T-helper 2 cell treated with Interferon-gamma antibody and Interleukin-4, amounts not matched to agents 5 μg/mL and 100 μg/mL, for 36 hours (primary cell): ENCODE data around the gene ABCB8.

Experiments
- DNase-seq: peaks from one replicate; pipeline ENCODE4 v3.0.0; 2021; ENCODE audit warnings: low spot score
- H3K27ac Mint-ChIP-seq: one replicate; pipeline ENCODE4 v1.8.0; 2021; ENCODE audit warnings: mild to moderate bottlenecking, mixed read lengths
- H3K27me3 Mint-ChIP-seq: one replicate; pipeline ENCODE4 v1.8.0; 2021; ENCODE audit warnings: low read depth, mixed read lengths
- H3K36me3 Mint-ChIP-seq: one replicate; pipeline ENCODE4 v1.8.0; 2021; ENCODE audit warnings: low read depth, mixed read lengths
- H3K4me1 Mint-ChIP-seq: one replicate; pipeline ENCODE4 v1.8.0; 2021; ENCODE audit warnings: low read depth, mixed read lengths
- H3K4me3 Mint-ChIP-seq: one replicate; pipeline ENCODE4 v1.8.0; 2022; ENCODE audit warnings: mild to moderate bottlenecking, moderate library complexity, mixed read lengths
- H3K9me3 Mint-ChIP-seq: one replicate; pipeline ENCODE4 v1.8.0; 2021; ENCODE audit warnings: mixed read lengths

The ABCB8 gene

DNA sequence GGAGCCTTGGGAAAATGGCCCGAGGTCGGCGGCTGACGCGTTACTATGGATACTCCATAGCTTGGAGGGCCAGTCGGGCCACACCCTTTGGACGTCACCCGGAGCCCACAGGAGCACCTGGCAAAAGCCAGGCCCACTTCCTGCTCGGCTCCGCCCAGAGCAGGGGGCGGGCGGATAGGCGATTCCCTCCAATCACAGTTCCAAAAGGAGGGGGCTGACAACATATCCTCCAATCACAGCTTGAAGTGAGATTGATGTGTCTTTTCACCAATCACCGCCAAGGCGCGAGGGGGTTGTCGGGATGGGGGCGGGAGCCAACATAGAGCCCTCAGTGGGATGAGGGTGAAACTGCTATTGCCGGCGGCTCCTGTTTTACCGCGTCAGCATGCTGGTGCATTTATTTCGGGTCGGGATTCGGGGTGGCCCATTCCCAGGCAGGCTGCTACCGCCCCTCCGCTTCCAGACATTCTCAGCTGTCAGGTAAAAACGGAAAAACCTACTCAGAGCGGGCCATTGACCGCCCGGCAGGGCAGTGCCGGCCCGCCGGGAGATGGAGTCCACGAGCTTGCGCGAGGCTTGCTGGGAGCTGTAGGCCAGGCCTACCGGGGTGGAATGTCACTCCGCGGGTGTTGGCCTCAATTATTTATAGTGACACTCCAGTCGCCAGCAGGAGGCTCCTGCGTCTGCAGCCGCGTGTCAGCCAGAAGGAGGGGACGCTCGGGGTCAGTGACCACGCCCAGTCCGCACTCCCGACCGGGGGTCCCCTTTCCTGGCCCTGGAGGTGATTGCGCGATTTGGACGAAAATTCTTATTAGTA is at the start of gene ABCB8:
TSS of gene ABCB8 (plus strand) at position 320 of the 817 bp plus-strand sequence. CDS start at position 386, 66 bp downstream.
- Mint-ChIP-seq H3K27me3 (peaks cover 3% of the 10 kb centered on the region), H3K4me3 (peak within 1 kb of the TSS; percentile 96), H3K27ac (peak within 1 kb of the TSS; percentile 96), H3K4me1 (peaks cover 17% of the 10 kb centered on the region), H3K36me3 (peaks cover 2% of the 10 kb centered on the region), H3K9me3 (no peaks in the 10 kb centered on the region)
- DNase-seq: peak; percentile 97

DNA sequence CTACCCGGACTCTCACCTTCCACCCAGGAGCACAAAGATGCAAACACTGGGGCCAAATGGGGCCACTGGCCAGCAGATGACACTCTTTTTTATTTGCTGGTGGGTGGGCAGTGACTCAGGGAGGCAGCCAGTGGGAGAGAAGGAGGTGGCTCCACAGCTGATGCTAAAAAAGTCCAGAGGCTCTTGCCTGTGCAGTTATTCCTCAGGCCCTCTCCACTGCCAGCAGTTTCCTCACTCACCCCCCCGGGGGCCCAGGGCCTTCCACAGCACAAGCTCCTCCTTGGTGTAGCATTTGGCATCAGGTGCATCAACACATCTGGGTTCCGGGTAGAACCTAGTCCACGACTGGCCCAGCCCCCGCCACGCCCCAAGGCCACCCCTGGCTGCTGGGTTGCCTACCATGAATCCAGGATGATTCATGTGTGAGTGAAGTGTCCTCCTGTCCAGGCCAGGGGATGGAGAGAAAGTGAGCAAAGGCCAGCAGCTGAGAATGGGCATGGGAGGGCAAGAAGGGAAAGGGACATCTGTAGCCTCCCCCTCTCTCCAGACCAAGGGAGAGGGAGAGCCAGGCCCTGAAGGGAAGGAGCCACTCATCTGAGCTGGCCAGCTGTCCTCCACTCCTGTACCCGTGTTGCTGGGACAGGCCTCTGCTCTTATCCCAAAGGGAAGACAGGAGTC is 48.4 kb upstream of the ABCB8 start:
- peaks cover 13% of the 10 kb centered on the region for H3K4me1 Mint-ChIP-seq
- peaks cover 77% of the 10 kb centered on the region for H3K27me3 Mint-ChIP-seq
- no peak overlapping the region for H3K4me3 Mint-ChIP-seq

DNA sequence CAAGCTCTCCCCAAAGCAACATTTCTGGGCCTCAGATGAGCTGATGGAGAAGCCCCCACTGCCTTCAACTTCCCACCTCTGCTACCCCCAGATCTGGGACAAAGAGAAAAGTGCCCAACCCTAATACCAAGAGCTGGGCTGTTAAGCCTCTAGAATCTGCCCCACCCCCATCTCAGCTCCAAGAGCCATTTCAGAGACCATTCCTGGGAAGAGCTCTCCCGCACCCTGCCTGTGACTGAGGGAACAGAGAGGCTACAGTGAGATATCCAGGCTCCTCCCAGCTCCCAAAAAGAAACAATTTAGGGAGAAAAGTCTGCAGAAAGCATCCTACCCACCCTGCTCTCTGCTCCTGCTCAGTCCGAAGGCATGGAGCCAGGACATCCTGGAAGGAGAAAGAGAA is 47.6 kb upstream of the ABCB8 start:
- peaks cover 9% of the 10 kb centered on the region for H3K4me1 Mint-ChIP-seq
- no peaks in the 10 kb centered on the region for H3K36me3 Mint-ChIP-seq
- no peak overlapping the region for H3K4me3 Mint-ChIP-seq
- no peak overlapping the region for H3K27ac Mint-ChIP-seq
- DNase-seq: no peak
- no peaks in the 10 kb centered on the region for H3K9me3 Mint-ChIP-seq
- H3K27me3 Mint-ChIP-seq: peaks cover 76% of the 10 kb centered on the region

More for the DNA sequence above, 48.4 kb upstream of the ABCB8 start:
- Mint-ChIP-seq H3K36me3 (no peaks in the 10 kb centered on the region), H3K9me3 (no peaks in the 10 kb centered on the region), H3K27ac (no peak overlapping the region)
- DNase-seq: no peak

DNA sequence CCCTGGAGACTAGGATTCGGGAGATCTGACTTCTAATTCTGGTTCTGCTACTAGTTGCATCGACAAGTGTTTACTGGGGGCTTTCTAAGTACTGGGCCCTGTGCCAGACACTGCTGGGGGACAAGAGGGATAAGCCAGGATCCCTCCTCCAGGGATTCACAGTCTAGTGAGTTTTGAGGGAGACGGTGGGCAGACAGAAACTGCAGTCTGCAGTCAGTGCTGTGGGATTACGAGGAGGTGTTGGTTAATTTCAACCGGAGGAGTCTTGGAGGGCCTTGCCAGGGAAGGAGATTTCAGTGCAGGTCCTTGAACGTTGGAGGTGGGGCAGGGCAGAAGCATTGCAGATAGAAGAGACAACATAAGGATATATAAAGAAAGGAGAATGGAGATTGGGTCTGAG is 46.6 kb upstream of the ABCB8 start:
- H3K36me3 Mint-ChIP-seq: no peaks in the 10 kb centered on the region
- peaks cover 76% of the 10 kb centered on the region for H3K27me3 Mint-ChIP-seq
- no peak overlapping the region for H3K27ac Mint-ChIP-seq
- peaks cover 14% of the 10 kb centered on the region for H3K4me1 Mint-ChIP-seq
- no peak overlapping the region for H3K4me3 Mint-ChIP-seq
- no peak for DNase-seq
- H3K9me3 Mint-ChIP-seq: no peaks in the 10 kb centered on the region

DNA sequence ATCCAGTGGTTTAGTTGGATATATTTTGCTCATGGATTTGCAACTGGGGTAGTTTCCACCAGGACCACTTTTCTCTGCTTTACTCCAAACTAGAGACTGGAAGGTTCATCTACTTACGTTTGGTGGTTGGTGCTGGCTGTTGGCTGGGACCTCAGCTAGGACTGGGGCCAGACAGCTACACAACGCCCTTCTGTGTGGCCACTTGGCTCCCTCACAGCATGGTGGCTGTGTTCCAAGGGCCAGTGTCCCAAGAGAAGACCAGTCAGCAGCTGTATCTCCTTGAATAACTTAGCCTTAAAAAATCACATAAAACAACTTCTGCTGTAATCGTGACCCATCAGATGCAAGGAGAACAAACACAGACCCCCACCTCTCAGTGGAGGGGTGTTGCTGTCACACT is 45.9 kb upstream of the ABCB8 start:
- no peak for DNase-seq
- H3K36me3 Mint-ChIP-seq: no peaks in the 10 kb centered on the region
- no peak overlapping the region for H3K27ac Mint-ChIP-seq
- H3K27me3 Mint-ChIP-seq: peaks cover 69% of the 10 kb centered on the region
- H3K9me3 Mint-ChIP-seq: no peaks in the 10 kb centered on the region
- H3K4me1 Mint-ChIP-seq: peaks cover 8% of the 10 kb centered on the region
- no peak overlapping the region for H3K4me3 Mint-ChIP-seq

DNA sequence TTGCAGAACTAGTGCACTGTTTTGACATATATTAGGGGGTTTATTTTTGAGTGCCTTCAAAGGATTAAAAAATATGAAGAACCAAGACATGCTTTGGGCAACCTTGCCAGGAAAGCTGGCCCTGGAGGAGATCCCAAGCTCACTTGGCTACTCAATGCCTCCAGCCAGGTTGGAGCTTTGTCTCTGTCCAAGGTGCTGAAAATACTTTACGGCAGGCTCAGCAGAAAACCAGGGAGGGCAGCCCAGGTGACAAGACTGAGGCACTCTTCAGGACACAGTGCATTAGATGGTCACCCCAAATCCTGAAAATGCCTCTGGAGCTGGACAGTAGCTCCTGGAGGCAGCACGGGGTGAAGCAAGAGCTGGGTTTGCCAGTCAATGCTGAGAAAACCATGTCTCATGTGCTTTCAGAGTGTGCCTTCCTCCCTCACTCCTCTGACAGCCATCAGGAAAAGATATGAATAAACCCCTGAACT is 44.3 kb upstream of the ABCB8 start:
- no peak overlapping the region for H3K27ac Mint-ChIP-seq
- no peaks in the 10 kb centered on the region for H3K36me3 Mint-ChIP-seq
- H3K4me3 Mint-ChIP-seq: no peak overlapping the region
- peaks cover 14% of the 10 kb centered on the region for H3K4me1 Mint-ChIP-seq
- H3K9me3 Mint-ChIP-seq: no peaks in the 10 kb centered on the region
- peaks cover 68% of the 10 kb centered on the region for H3K27me3 Mint-ChIP-seq
- DNase-seq: no peak

DNA sequence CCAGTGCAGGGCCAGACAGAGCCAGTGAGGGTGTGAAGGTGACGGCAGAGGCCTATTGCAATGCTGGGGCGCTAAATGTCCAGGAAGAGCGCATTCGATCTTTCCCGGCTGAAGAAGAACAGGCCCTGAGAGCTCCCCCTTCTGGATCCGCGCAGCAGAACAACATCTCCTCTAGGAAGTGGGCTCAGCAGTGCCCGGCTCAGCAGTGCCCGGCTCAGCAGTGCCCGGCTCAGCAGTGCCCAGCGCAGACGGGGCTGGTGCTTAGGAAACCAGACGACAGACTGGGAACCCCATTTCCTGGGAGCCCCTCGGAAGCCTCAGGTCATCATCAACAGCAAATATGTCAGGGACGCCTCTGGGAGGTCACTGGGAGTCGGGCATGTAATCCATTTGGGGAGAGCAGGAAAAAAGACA is 42.1 kb upstream of the ABCB8 start:
- no peaks in the 10 kb centered on the region for H3K36me3 Mint-ChIP-seq
- no peak overlapping the region for H3K27ac Mint-ChIP-seq
- no peak overlapping the region for H3K4me3 Mint-ChIP-seq
- peaks cover 15% of the 10 kb centered on the region for H3K4me1 Mint-ChIP-seq
- H3K9me3 Mint-ChIP-seq: peaks cover 6% of the 10 kb centered on the region
- H3K27me3 Mint-ChIP-seq: peaks cover 59% of the 10 kb centered on the region
- peak; percentile 35 for DNase-seq

DNA sequence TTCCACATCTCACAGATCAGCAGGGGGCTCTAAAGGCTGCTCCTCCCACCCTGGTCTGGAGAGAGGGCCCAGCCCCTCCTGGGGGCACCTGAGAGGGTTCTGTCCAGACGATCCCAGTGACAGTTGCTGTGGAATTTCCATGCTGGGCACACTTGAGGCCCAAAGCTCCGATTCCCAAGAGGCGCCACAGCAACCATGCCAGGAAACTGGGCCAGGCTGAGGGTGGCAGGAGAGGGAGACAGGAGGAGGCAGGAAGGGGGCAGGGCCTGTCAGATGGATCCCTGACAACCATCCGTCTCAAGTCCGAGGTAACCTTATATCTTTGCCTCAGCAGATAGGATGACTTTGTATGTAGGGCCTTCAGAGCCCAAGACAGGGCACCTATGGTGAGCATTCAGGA is 41.7 kb upstream of the ABCB8 start:
- Mint-ChIP-seq H3K4me3 (no peak overlapping the region), H3K36me3 (no peaks in the 10 kb centered on the region), H3K27me3 (peaks cover 54% of the 10 kb centered on the region), H3K9me3 (peaks cover 6% of the 10 kb centered on the region), H3K27ac (no peak overlapping the region), H3K4me1 (peaks cover 15% of the 10 kb centered on the region)
- no peak for DNase-seq

DNA sequence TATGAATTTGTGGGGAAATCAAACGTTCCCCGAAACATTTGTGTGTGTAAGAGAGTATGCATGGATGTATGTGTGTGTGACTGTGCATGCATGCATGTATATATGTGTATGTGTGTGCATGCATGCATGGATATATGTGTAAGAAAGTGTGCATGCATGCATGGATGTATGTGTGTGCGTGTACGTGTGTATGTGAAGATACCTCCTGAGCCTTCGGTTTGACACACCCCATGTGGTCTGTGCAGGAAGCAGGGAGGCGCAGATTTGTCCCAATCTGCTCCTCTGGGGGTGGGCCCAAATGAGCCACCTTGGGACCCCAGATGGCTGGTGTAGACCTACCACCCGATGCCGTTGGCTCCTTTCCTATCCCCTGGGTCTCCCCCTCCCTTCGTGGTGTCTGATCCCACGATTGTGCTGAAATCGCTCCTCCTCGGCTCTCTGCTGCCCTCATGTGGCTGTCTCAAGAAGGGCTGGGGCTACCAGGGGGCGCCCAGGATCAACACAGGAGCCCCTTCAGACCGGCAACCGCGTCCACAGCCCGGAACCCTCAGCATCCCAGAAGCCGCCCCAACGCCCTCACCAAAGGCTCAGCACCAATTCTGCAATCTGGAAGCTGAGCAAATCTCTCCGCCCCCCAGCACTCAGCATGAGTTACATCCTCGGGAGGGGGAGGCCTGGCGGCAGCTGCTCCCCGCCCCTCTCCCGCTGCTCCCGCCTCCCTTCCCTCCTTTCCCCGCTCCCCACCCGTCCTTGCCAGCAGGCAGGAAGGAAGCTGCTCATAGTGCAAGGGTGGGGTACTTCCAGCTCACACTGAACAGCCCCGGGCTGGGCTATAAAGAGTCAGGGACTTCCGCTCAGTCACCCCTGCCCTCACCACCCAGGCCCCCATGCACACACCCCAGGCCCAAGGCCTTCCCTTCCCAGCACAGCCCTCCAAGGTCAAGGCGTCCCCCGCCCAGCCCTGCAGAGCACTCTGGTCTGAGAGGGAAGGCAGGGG is 39.7 kb upstream of the ABCB8 start:
- peak; percentile 48 for DNase-seq
- Mint-ChIP-seq H3K9me3 (peaks cover 6% of the 10 kb centered on the region), H3K27ac (no peak overlapping the region), H3K4me1 (peaks cover 16% of the 10 kb centered on the region), H3K27me3 (peaks cover 35% of the 10 kb centered on the region), H3K4me3 (peak overlapping the region; percentile 58), H3K36me3 (no peaks in the 10 kb centered on the region)

DNA sequence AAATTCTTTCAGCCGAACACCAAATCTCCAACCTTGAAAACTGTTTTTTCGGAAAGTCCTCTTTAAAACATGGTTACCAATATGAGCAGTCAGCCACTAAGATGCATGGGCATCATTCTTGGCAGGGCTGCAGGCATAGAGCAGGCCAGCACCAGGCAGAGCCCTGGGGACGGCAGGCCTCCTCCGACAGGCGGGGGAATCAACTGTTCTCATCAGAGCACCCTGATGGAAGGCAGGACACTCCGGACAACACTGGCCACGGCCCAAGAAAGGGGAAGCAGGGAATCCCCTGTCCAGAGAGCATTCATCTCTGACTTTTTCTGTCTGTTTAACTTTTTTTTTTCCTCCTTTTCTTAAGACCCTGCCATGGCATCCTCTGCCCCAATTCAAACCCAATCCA is 38.8 kb upstream of the ABCB8 start:
- Mint-ChIP-seq H3K27ac (no peak overlapping the region), H3K27me3 (peaks cover 30% of the 10 kb centered on the region), H3K4me1 (peaks cover 21% of the 10 kb centered on the region), H3K4me3 (no peak overlapping the region), H3K9me3 (peaks cover 6% of the 10 kb centered on the region), H3K36me3 (no peaks in the 10 kb centered on the region)
- no peak for DNase-seq

DNA sequence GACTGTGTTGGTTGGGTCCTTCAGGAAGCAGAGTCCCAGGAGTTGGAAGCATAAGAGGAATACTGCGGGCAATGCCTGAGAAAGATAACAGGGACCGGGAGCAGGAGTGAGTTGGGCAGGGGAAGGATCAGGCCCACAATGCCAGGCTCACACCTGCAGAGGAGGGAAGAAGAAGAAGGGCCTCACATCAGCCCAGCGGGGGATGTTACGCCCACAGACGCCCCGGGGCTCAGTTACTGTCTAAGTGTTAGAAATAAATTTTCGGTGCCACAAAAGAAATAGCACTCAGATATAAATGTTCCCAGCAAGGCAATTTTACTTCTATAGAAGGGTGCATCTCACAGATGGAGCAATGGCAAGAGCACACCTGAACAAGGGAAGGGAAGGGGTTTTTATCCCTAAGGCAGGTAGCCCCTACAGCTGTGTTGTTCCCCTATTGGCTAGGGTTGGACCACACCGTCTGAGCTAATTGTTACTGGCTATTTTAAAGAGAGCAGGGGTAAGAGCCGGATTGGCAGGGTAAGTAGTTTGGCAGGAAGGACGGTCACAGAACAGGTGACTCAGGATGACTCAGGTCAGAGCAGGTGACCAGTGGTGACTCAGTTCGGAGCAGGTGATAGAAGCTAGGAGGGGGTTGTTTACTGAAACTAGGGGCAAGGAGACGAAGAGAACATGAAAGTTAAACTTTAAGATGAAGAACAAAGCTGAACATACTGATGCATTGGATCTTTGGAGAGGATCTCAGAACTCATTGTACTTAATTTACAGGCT is 37.6 kb upstream of the ABCB8 start, which contains the start of gene NOS3:
TSS of gene NOS3 (plus strand) at position 602 of the 771 bp plus-strand sequence. CDS start 2,787 bp downstream, outside the sequence.
- Mint-ChIP-seq H3K4me1 (peaks cover 24% of the 10 kb centered on the region), H3K9me3 (peaks cover 6% of the 10 kb centered on the region), H3K4me3 (no peak within 1 kb of the TSS), H3K36me3 (no peaks in the 10 kb centered on the region), H3K27ac (no peak within 1 kb of the TSS), H3K27me3 (peaks cover 25% of the 10 kb centered on the region)
- DNase-seq: no peak

DNA sequence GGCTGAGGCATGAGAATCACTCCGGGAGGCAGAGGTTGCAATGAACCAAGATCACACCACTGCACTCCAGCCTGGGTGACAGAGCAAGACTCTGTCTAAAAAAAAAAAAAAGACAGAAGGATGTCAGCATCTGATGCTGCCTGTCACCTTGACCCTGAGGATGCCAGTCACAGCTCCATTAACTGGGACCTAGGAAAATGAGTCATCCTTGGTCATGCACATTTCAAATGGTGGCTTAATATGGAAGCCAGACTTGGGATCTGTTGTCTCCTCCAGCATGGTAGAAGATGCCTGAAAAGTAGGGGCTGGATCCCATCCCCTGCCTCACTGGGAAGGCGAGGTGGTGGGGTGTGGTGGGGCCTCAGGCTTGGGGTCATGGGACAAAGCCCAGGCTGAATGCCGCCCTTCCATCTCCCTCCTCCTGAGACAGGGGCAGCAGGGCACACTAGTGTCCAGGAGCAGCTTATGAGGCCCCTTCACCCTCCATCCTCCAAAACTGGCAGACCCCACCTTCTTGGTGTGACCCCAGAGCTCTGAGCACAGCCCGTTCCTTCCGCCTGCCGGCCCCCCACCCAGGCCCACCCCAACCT is 36.1 kb upstream of the ABCB8 start:
- peaks cover 23% of the 10 kb centered on the region for H3K4me1 Mint-ChIP-seq
- peaks cover 6% of the 10 kb centered on the region for H3K9me3 Mint-ChIP-seq
- H3K27me3 Mint-ChIP-seq: peaks cover 19% of the 10 kb centered on the region
- H3K36me3 Mint-ChIP-seq: no peaks in the 10 kb centered on the region
- no peak overlapping the region for H3K27ac Mint-ChIP-seq
- H3K4me3 Mint-ChIP-seq: no peak overlapping the region
- no peak for DNase-seq
